B cell (primary cell): ENCODE results near the gene WWTR1. TPM values are rescaled to one million over a fixed set of nuclear protein-coding genes. Genes with fewer than 3 reads are reported as not detected.

Experiments
- ATAC-seq: fragments of 200-7000 bp; cut with Tn5 transposase; one replicate; pipeline ENCODE4 v1.10.0; 2021; ENCODE audit warnings: low read depth, mild to moderate bottlenecking, moderate number of reproducible peaks, moderate library complexity
- CTCF ChIA-PET: fragments of 350-600 bp; sonication (Branson Sonifier 250); formaldehyde crosslinking; loops from one replicate; lab custom pipeline; 2021; ENCODE audit warnings: antibody characterized with exemption, inconsistent platforms; lab: Charles Lee
- POLR2A ChIA-PET: fragments of 350-600 bp; sonication (Branson Sonifier 250); formaldehyde crosslinking; loops from one replicate; lab custom pipeline; 2021; ENCODE audit warnings: antibody characterized with exemption; lab: Charles Lee
- DNase-seq: peaks from one replicate; pipeline ENCODE4 v3.0.0; 2013
- H2AFZ ChIP-seq: 2 replicates; pipeline ENCODE4 v1.6.1; 2012; ENCODE audit warnings: mild to moderate bottlenecking, low read depth, low read length; ENCODE audit not compliant: insufficient read depth, poor library complexity, severe bottlenecking
- H3K27ac ChIP-seq, 2 donors: 1 replicate in 1 of 2; 2 replicates in 1 of 2; pipeline ENCODE4 v1.5.1; 2012 to 2013; ENCODE audit warnings: low read length in 2 of 2, mild to moderate bottlenecking in 2 of 2, moderate library complexity in 1 of 2
- H3K27me3 ChIP-seq, 4 experiments: fragments of 200-600 bp in 1 of 4; sonication (generic) in 1 of 4; replicated peaks in 1 of 4; 1 replicate in 2 of 4; 2 replicates in 2 of 4; pipeline versions ENCODE4 v1.6.1 to v1.7.0; 2013 to 2016; ENCODE audit warnings: low read length in 3 of 4, mild to moderate bottlenecking in 2 of 4, mixed read lengths in 1 of 4, moderate library complexity in 1 of 4; ENCODE audit not compliant: insufficient read depth in 4 of 4, control insufficient read depth in 3 of 4; ENCODE audit errors: control extremely low read depth in 1 of 4
- H3K36me3 ChIP-seq, 2 experiments: replicated peaks in 1 of 2; 1 replicate in 1 of 2; 2 replicates in 1 of 2; pipeline versions ENCODE4 v1.6.1 to v1.7.1; 2013; ENCODE audit warnings: low read length in 1 of 2; ENCODE audit not compliant: insufficient read depth in 2 of 2, control insufficient read depth in 1 of 2; ENCODE audit errors: control extremely low read depth in 1 of 2, extremely low read depth in 1 of 2
- H3K4me1 ChIP-seq, 2 donors: fragments of 200-600 bp in 1 of 2; sonication (generic) in 1 of 2; 1 replicate in 1 of 2; 2 replicates in 1 of 2; pipeline versions ENCODE4 v1.5.1 to v1.6.1; 2013 to 2017; ENCODE audit warnings: low read length in 2 of 2; ENCODE audit not compliant: control insufficient read depth in 2 of 2, insufficient read depth in 2 of 2
- H3K4me2 ChIP-seq: replicated peaks from 2 replicates; pipeline ENCODE3; 2012; ENCODE audit warnings: mild to moderate bottlenecking, low read depth, low read length; ENCODE audit not compliant: poor library complexity, severe bottlenecking
- H3K4me3 ChIP-seq, 5 experiments: fragments of 200-600 bp in 1 of 5; sonication (generic) in 1 of 5; 1 replicate in 3 of 5; 2 replicates in 2 of 5; pipeline versions ENCODE4 v1.5.1 to v1.7.0; 2011 to 2016; ENCODE audit warnings: low read length in 4 of 5, mild to moderate bottlenecking in 4 of 5, low read depth in 2 of 5, control low read depth in 1 of 5, moderate library complexity in 1 of 5; ENCODE audit not compliant: insufficient read depth in 1 of 5; ENCODE audit errors: control extremely low read depth in 1 of 5, extremely low read depth in 1 of 5
- H3K79me2 ChIP-seq: fragments of 200-600 bp; sonication (generic); one replicate; pipeline ENCODE4 v1.6.0; 2016; ENCODE audit warnings: low read length; ENCODE audit not compliant: control insufficient read depth, insufficient read depth
- H3K9ac ChIP-seq: fragments of 200-600 bp; sonication (generic); 2 replicates; pipeline ENCODE4 v1.6.1; 2017; ENCODE audit warnings: mild to moderate bottlenecking, low read length, moderate library complexity
- H3K9me3 ChIP-seq, 3 donors: one replicate each; pipeline versions ENCODE4 v1.6.1 to v1.7.1; 2013; ENCODE audit warnings: low read length in 2 of 3; ENCODE audit not compliant: control insufficient read depth in 2 of 3, insufficient read depth in 1 of 3; ENCODE audit errors: control extremely low read depth in 1 of 3
- H4K20me1 ChIP-seq: 2 replicates; pipeline ENCODE4 v1.6.0; 2012; ENCODE audit warnings: mild to moderate bottlenecking, low read length; ENCODE audit not compliant: insufficient read depth, control insufficient read depth, poor library complexity, severe bottlenecking
- H3K27ac Mint-ChIP-seq: one replicate; pipeline ENCODE4 v1.8.0; 2021; ENCODE audit warnings: mixed read lengths
- H3K27me3 Mint-ChIP-seq: one replicate; pipeline ENCODE4 v1.8.0; 2021; ENCODE audit warnings: mixed read lengths
- H3K4me1 Mint-ChIP-seq: one replicate; pipeline ENCODE4 v1.8.0; 2021; ENCODE audit warnings: mixed read lengths
- H3K4me3 Mint-ChIP-seq: one replicate; pipeline ENCODE4 v1.8.0; 2021; ENCODE audit warnings: mixed read lengths
- H3K9me3 Mint-ChIP-seq: one replicate; pipeline ENCODE4 v1.8.0; 2022; ENCODE audit warnings: mixed read lengths; ENCODE audit not compliant: insufficient read depth
- EZH2 ChIP-seq: IDR thresholded peaks from 2 replicates; pipeline ENCODE4 v1.6.1; 2012; ENCODE audit warnings: borderline replicate concordance, low read depth, mild to moderate bottlenecking, moderate library complexity, low read length; ENCODE audit not compliant: insufficient read depth, poor library complexity, severe bottlenecking
- WGBS: methylation state at CpG from one replicate; pipeline ENCODE4 v1.1.5; 2013; ENCODE audit warnings: missing lambda C conversion rate; ENCODE audit not compliant: insufficient coverage; 5-methylcytosine and 5-hydroxymethylcytosine counted together
- intact Hi-C: fragments of 100-400 bp; cut with micrococcal nuclease; formaldehyde crosslinking; loops from one replicate; pipeline ENCODE4 v1.10.0; 2022
- polyA plus RNA-seq: library from polyadenylated mRNA; depleted of rRNA; stranded (reverse); fragments of >200 nt; gene quantifications from 2 replicates; pipeline ENCODE4 v1.2.3, GENCODE V29; 2012
- total RNA-seq, 2 donors: library from RNA; stranded (reverse); fragments of 120-200 nt in 1 of 2; gene quantifications; 1 replicate in 1 of 2; 2 replicates in 1 of 2; pipeline versions ENCODE4 v1.2.3 to v1.2.4, GENCODE V29; 2013 to 2022
- TF ChIP-seq, protein P1 (sequence below): fragments of 200-600 bp; IDR thresholded peaks from one replicate; pipeline ENCODE4 v1.8.0; 2022; ENCODE audit warnings: antibody characterized with exemption, mild to moderate bottlenecking

The WWTR1 gene
- total and polyA plus RNA-seq, 2 donors (not counting 1 experiment from before 2014, with no cell fraction given), result 0.79 to 2.3 TPM

DNA sequence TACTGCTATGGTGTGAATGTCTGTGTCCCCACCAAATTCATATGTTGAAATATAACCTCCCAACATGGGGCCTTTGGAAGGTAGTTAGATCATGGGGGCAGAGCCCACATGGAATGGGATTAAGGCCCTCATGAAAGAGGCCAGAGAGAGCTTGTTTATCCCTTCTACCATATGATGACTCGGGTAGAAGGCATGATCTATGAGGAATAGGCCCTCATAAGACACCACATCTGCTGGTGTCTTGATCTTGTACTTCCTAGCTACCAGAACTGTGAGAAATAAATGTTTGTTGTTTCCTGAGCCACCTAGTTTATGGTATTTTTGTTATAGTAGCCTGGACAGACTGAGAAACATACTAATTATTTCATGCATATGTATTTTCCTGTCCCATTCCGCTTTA is 51.9 kb downstream of the WWTR1 start:
- ChIA-PET POLR2A (no interaction called here), CTCF (no interaction called here)
- ATAC-seq, result no peak
- Histone ChIP-seq H3K9me3 (no peaks in the 10 kb centered on the region), H3K36me3 (no peaks in the 10 kb centered on the region), H3K4me1 (peaks cover 0 to 14% of the 10 kb centered on the region in 2 donors), H3K4me3 (no peak overlapping the region), H4K20me1 (no peaks in the 10 kb centered on the region), H3K9ac (no peak overlapping the region), H3K79me2 (no peaks in the 10 kb centered on the region), H3K4me2 (no peak overlapping the region), H3K27ac (no peak overlapping the region), H3K27me3 (no peaks in the 10 kb centered on the region), H2AFZ (no peak overlapping the region)
- no CpG with 5 or more reads among the region's 2 CpGs for WGBS
- H3K4me1 Mint-ChIP-seq, result peaks cover 10% of the 10 kb centered on the region
- TF ChIP-seq EZH2, result no peak
- TF ChIP-seq, protein P1, sequence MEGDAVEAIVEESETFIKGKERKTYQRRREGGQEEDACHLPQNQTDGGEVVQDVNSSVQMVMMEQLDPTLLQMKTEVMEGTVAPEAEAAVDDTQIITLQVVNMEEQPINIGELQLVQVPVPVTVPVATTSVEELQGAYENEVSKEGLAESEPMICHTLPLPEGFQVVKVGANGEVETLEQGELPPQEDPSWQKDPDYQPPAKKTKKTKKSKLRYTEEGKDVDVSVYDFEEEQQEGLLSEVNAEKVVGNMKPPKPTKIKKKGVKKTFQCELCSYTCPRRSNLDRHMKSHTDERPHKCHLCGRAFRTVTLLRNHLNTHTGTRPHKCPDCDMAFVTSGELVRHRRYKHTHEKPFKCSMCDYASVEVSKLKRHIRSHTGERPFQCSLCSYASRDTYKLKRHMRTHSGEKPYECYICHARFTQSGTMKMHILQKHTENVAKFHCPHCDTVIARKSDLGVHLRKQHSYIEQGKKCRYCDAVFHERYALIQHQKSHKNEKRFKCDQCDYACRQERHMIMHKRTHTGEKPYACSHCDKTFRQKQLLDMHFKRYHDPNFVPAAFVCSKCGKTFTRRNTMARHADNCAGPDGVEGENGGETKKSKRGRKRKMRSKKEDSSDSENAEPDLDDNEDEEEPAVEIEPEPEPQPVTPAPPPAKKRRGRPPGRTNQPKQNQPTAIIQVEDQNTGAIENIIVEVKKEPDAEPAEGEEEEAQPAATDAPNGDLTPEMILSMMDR, result no peak
- no peak for DNase-seq
- intact Hi-C loops, result no loop called here
- no peak overlapping the region for H3K4me3 Mint-ChIP-seq
- H3K27ac Mint-ChIP-seq, result no peak overlapping the region
- H3K9me3 Mint-ChIP-seq, result no peaks in the 10 kb centered on the region
- peaks cover 5% of the 10 kb centered on the region for H3K27me3 Mint-ChIP-seq

DNA sequence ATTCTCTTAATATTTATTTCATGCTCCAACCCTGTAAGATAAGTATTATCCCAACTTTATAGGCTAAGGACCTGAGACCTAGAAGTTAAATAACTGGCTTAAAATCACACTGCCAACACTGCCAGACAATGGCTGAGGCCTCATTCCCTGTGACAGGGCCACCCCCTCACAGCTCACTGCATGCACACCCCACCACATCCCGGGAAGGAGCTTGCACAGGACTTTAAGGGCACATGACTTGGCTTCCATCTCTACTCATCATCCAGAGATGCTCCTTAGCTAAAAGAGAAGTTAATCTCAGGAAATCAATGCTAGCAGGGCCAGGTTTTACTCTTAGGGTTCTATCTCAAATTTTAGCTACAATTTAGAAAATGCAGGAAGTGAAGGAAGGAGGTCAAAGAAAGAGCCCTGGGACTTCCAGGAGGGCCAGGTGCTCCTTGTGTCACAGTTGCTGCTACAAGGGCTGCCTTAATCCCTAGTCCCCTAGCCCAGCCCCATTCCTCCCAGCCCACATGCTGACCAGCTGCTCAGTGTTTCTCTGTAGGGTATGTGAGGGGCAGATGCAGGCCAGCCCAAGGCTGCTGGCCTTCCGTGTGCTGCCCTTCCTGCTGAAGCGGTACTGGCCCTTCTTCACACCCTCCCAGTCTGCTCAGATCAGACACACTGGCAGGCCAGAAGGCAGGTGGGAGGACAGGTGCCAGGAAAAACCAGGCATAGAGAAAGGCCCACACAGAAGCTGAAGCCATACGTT is 53.5 kb downstream of the WWTR1 start:
- H3K27me3 Mint-ChIP-seq, result no peaks in the 10 kb centered on the region
- Histone ChIP-seq H3K4me3 (no peak overlapping the region), H3K36me3 (no peaks in the 10 kb centered on the region), H2AFZ (no peak overlapping the region), H3K27me3 (no peaks in the 10 kb centered on the region), H3K79me2 (no peaks in the 10 kb centered on the region), H3K9me3 (no peaks in the 10 kb centered on the region), H3K4me1 (peaks cover 0 to 14% of the 10 kb centered on the region in 2 donors), H3K27ac (no peak overlapping the region), H3K4me2 (no peak overlapping the region), H4K20me1 (no peaks in the 10 kb centered on the region), H3K9ac (no peak overlapping the region)
- H3K9me3 Mint-ChIP-seq, result no peaks in the 10 kb centered on the region
- DNase-seq (no peak), ATAC-seq (no peak)
- H3K4me1 Mint-ChIP-seq, result peaks cover 10% of the 10 kb centered on the region
- H3K27ac Mint-ChIP-seq, result no peak overlapping the region
- 97% methylated on average over 4 of the region's 4 CpGs for WGBS
- POLR2A ChIA-PET, result no interaction called here
- CTCF ChIA-PET, result interaction anchor here (0.6 kb wide), 1 partner anchor 747 kb away, joined by 3 read pairs; no protein-coding TSS in a partner anchor
- no peak overlapping the region for H3K4me3 Mint-ChIP-seq
- TF ChIP-seq, protein P1, result no peak
- TF ChIP-seq EZH2, result no peak
- intact Hi-C loops, result no loop called here
